Measurements from ENCODE around the gene TMED7.
"Not testable (repeated sequence)": the region's sequence is repeated elsewhere in the genome, so short reads cannot be mapped to it uniquely, and the experiment has no call there.

The TMED7 gene

DNA sequence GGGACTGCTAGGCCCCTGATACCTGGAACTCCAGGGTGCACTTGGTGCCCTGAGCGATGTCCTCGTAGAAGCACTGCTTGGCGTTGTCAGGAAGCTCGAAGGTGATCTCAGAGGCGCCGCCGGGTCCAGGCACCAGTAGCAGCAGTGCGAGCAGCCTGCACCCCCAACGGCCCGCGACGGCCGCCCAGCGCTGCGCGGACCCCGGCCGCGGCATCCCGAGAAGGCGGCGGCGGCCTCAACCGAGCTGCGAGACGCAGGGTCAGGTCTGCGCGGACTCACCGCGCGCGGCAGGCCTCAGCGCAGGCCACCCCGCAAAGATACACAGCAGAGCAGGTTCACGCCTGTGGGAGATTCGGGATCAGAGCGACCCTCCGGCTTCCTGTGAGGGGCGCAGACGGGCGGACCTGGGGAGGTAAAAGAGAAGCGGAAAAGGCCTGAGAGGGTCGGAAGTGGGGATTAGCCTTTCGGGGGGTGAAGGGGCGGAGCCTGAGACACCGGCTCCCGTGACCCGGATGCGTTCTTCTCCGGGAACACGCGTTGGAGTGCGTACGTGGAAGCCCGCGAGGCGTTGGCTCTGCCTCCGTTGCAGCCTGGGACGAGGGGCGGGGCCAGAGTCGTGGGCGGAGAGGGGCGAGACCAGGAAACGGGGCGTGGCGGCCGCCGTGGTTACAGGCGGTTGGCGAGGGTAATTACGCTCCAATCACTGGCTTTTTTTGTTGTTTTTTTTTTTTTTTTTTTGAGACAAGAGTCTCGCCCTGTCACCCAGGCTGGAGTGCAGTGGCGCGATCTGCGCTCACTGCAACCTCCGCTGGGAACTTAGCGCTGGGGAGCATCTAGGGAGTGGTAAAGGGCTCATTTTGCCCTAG, at the start of gene TMED7:
TSS of gene TMED7 (minus strand) at position 458 of the 866 bp plus-strand sequence. CDS start at position 214, 244 bp downstream.
- peak; percentile 100 for DNase-seq

- DNase-seq: not testable (repeated sequence)
These were observed 48.9 kb upstream of the TMED7 start for GRCh38 chr5:115674782-115675181.

- DNase-seq: no peak
These were observed 47.8 kb upstream of the TMED7 start for GRCh38 chr5:115673596-115673995.

DNA sequence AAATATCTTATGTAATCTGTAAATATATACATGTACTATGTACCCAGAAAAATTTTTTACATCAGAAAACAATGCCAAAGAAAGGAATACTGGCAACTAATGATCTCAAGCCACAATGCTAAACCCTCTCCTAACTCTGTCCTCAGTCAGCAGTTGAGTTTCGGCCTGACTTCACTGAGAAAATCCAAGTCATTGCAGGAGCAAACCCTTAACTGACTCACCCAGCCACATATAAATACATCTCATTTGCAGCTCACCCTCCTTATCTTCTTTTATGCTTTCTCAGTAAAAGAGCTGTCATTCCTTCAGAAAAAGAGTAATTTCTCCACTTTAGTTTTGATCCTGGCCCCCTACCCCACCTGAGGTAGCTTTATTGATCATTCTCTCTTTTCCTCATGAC, 46.1 kb upstream of the TMED7 start:
- DNase-seq: no peak

DNA sequence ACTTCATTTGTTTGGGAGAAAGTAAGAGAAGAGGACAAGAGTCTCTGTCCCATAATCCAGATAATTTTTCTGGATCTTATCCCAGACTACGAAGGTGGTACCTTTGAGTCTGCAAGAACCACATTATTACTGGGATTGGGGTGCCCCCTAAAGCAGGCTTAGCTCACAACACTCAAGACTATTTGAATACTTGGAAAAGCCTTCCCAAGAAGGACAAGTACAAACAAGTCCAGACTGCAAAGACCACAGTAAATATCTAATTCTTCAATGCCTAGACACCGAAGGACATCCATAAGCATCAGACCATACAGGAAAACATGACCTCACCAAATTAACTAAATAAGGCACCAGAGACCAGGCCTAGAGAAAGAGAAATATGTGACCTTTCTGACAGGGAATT, 40.2 kb upstream of the TMED7 start:
- DNase-seq: no peak

GRCh38 chr5:115661563-115661962, 35.7 kb upstream of the TMED7 start:
- no peak for DNase-seq

- no peak for DNase-seq
These were observed 35.3 kb upstream of the TMED7 start for GRCh38 chr5:115661101-115661500.

- no peak for DNase-seq
These were observed 32.0 kb upstream of the TMED7 start for GRCh38 chr5:115657881-115658233.

- no peak for DNase-seq
These were observed 31.5 kb upstream of the TMED7 start for GRCh38 chr5:115657125-115657880.

GRCh38 chr5:115656404-115656803, 30.6 kb upstream of the TMED7 start:
- DNase-seq: no peak

DNA sequence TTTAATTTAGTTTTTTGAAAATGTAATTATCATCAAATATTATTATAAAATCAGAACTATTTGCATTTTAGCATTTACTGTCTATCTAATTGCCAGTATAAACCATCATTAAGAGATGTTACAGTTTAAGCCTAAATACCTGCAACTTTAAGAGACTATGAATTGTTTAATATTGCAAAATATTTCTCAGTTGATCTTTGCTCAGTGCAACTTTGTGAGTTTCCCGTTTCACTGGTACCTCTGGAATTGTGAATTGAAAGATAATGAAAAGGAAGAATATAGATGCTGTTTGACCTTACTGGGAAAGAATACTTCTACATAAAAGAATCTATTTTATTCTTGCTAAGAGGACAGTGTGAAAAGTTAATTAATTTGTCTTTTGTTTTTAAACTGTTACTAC, 30.2 kb upstream of the TMED7 start:
- no peak for DNase-seq

GRCh38 chr5:115649541-115649940, 23.7 kb upstream of the TMED7 start:
- DNase-seq: no peak

GRCh38 chr5:115648056-115648455, 22.2 kb upstream of the TMED7 start:
- no peak for DNase-seq

GRCh38 chr5:115645386-115645785, 19.6 kb upstream of the TMED7 start:
- DNase-seq: not testable (repeated sequence)

DNA sequence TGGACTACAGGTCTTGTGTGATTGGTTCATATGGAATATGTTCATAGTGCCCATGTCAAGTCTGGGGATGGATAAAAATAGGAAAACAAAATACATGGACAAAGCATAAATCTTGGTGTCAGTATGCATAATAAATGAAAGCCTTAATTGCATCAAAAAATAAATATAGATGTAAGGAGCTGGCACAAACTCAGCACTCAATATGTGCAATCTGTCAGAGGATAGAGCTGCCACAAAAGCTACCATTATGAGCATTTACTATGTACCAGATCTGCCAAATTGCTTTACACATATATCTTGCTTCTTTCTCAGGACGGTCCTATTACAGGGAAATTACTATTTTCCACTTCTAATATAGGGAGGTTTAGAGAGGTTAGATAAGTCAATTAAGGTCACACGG, 18.2 kb upstream of the TMED7 start:
- DNase-seq: no peak

GRCh38 chr5:115641948-115642347, 16.1 kb upstream of the TMED7 start:
- no peak for DNase-seq

- no peak for DNase-seq
These were observed 14.4 kb upstream of the TMED7 start for GRCh38 chr5:115640274-115640673.

DNA sequence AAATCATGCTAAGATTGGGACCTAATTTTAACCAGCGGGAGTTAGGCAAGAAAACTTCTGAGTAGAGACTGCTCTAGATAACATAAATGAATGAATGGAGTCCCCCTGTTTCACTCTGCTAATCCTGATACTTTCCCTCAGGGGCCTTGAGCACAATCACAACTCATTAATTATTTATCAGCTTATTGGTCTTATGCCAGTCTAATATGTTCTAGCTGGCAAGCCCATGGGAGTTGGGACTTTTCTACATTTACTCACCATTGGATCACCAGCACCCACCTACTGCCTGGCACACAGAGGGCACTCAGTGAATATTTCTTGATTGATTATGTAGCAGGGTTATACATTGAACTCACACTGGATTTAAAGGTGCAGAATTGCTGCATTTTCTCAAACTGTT, 13.5 kb upstream of the TMED7 start:
- no peak for DNase-seq

DNA sequence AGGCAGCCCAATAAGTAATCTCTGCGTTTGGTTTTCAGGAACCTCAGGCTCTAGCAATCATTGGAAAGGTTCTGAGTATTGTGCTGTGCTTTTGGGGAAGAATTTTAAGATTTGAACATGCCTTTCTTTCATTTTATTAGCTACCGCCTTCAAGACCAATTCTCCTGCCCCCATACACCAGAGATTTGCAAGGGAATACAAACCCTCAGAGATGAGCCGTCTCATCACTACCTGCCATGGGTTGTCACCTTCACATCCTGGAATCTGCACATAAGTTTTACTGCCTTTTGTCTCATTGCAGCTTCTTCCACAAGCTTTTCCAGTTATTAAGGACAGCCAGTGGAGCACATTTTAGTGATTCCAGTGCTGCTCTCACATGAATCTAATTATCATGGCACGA, 11.7 kb upstream of the TMED7 start:
- DNase-seq: no peak

DNA sequence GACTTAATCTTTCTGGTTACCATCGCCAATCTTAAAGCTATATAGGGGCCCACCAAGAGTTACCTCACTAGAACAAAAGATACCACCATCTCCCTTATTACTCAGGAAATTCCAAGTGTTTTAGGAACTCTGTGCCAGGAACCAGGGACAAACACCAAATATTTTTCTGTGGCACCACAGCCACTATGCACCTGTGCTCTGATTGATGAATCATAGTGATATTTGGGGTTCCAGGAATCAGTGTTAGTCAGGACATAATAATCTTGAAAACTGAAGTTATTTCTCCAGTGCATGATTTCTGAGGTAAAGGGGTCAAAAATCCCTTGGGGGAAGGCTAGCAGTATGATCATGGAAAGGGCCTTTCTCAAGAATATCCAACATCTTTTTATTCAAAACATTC, 10.2 kb upstream of the TMED7 start:
- no peak for DNase-seq

DNA sequence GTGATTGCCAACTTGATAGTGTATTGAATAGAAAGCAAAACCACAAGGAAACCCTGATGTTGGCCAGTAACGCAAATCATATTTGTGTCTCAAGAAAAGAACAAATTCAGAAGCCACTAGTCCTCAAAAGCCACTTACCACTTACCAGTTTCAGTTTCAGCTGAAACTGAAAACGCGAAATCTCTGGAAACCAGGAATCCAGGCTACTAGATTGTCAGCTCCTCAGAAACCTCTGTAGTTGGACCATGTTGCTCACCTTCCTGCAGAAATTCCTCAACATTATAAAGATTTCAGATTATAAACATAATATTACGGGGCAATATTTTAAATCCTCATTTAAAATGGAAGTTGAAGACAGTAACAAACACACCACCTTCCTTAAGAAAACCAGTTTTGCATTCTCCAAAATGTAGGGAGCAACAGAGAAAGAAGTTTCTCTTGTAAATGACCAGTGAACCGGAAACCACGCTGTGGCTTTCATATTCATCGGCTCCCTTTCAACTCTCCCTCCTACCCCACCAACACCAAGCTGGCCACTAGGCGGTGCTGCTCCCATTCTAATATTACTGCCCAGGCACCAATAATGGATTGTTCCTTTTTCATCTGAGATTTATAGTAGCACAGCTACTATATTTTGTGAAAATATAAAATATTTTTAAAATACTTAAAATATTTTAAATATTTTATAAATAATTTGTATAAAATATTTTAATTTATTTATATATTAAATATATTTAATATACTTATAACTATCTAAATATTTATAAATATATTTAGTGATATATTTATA, 8.7 kb upstream of the TMED7 start:
- DNase-seq: peak; percentile 85

DNA sequence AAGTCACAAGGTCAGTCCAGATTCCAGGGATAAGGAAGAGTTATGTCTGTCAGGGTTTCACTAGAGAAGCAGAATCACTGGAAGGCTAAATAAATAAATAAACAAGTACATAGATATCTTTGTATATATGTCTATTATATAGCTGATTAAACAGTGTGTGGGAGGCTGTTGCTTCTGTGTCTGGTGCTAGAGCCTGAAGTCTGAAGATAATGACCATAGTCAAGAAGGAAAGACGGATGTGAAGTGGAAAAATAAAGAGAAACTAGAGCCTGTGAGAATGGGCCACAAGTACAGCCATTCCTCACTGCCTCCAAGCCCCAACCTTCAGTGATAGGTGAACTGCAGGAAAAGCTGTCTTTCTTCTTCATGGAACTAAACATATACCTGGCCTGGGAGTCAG, 4.1 kb upstream of the TMED7 start:
- no peak for DNase-seq

- DNase-seq: no peak
These were observed 1.5 kb upstream of the TMED7 start for GRCh38 chr5:115627295-115627865.
